ENCODE measurements around the gene BHLHA15.
A peak's percentile ranks its signal among the peaks of the same experiment; 100 is the strongest.

The BHLHA15 gene

GRCh38 chr7:98228801-98229200 lies 17.6 kb downstream of the BHLHA15 start:
- DNase-seq, result no peak

GRCh38 chr7:98229441-98229840 lies 18.2 kb downstream of the BHLHA15 start:
- DNase-seq, result no peak

DNA sequence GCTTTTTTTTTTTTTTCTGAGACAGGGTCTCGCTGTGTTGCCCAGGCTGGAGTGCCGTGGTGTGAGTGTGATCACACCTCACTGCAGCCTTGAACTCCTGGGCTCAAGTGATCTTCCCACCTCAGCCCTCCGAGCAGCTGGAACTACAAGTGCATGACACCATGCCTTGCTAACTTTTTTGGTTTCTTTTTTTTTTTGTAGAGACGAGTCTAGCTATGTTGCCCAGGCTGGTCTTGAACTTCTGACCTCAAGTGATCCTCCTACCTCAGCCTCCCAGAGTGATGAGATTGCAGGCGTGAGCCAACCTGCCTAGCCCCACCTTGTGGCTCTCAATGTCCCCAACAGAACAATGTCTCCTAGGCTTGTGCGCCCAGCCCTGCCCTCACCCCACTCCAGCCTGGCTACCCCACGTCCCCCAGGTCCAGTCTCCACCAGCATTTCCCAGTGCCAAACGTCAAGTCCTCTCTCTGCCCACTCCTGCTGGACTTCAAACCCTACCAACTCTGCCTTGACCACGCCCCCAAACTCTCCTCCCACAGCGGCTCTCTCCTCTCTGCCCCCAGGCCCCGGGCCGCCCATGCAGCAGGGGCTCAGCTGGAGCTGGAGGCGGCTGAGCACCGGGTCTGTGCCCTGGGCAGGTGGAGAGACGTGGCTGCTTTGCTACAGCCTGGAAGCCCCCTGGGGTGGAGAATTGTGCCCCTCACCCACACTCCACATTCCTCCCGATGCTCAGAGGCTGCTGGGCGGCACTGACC lies 18.9 kb downstream of the BHLHA15 start:
- DNase-seq, result no peak

GRCh38 chr7:98230746-98231471 lies 19.7 kb downstream of the BHLHA15 start:
- DNase-seq, result no peak

- no peak for DNase-seq
These were observed 20.4 kb downstream of the BHLHA15 start for GRCh38 chr7:98231493-98232262.

- DNase-seq, result no peak
These were observed 21.0 kb downstream of the BHLHA15 start for GRCh38 chr7:98232263-98232585.

DNA sequence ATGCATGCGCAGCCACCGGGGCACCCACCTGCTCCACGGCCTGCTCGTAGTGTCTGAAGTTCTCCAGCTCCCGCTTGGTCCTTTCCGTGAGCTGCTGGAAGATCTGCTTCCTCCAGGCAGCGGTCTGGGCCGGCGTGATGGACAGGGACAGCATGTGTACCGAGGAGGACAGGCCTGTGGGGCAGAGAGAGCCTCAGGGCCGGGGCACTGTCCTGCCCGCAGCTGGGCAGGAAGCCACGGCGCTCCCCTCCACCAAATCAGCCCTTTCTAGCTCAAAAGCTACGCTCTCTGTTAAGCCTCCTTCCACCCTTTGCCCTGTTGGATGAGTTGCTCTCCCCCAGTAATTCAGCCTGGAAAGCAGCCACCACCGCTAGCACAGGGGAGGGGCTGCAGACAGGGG lies 21.6 kb downstream of the BHLHA15 start:
- no peak for DNase-seq

DNA sequence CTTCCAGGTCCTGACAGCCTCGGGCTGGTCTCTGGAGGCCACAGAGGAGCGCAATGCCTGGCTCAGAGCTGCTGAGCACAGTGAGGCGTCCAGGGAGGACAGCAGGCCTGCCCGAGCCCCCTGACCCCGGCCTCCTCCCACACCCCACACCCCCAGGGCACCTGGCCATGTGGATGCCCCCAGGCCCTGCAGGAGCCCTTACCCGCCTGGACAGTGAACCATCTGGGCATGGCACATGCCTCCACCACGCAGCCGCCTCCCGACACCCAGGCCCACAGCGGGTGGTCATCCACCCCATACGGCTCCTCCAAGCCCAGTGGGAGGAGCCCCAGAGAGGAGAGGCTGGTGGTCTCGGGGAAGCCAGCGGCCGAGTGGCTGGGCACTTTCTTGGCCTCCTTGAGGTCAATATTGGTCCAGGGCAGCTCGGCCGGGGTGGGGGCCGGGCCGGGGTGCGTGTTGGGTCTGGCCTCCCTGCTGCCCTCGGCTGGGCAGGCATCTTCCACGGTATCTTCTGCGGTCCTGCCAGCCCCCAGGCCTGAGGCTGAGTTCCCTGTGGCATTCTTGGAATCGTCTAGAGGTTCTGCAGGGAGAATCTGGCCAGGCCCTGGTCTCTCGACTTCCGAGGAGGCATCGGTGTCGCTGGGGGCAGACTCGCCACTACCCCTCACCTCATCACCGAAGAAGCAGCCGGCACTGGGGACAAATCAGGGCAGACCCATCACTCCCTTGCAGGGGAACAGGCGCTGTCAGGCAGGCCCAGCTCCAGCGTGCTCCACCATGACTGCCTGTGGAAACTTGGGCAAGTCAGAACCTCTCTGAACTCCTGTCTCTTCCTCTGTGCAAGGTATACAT lies 22.2 kb downstream of the BHLHA15 start:
- DNase-seq, result no peak

GRCh38 chr7:98234429-98235147 lies 23.3 kb downstream of the BHLHA15 start:
- DNase-seq, result no peak

DNA sequence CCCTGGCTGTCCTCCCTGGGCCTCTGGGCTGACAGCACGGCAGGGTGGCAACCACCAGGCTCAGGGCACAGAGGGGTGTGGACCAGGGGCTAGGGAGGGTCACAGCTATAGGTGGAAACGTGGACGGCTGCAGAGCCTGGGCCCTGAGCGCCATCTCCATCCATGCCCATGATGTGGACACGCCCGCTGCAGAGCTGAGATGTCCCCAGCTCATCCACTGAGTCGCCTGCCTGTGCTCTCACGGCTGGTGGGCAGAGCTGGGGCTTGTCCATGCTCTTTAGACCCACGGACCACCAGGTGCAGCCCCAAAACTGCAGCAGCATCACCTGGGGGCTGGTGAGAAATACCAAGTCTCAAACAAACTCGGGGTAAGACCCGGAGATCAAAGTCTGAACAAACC lies 24.7 kb downstream of the BHLHA15 start:
- DNase-seq, result no peak

DNA sequence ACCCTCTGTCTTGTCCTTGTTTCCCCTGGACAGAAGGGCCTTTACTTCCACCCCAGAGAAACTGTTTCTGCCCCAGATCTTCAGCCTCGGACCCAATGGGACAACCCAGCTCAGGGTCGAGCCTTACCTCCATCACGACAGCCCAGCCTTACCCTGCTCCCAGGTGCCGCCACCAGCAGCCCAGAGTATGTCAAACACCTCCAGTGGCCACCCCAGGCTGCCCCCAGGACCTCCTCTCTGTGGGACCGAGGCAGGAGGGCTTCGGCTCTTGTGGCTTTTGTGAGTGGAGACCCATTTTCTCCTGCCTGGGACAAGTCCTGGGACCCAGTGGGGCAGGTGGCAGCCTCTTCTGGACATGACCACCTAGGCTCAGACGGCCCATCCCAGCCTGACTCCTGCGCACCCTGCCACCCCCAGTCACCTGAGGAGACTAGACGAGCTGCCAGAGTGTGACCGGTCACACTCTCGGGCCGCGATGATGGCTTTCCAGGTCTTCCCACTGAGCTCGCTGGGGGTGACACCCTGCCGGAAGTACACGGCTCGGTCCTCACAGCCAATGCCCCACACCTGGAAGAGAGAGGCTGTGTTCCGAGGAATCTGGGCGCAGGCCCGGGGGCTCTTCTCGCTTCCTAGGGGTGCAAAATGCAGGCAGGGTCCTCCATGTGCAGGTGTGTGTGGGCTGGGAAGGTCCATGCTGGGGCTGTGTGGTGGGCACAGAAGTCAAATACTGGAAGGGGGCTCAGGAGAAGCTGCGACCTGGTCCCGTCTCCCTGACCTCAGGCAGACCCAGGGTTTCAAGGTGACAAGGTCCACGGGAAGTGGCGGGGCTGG lies 25.3 kb downstream of the BHLHA15 start:
- DNase-seq, result no peak

DNA sequence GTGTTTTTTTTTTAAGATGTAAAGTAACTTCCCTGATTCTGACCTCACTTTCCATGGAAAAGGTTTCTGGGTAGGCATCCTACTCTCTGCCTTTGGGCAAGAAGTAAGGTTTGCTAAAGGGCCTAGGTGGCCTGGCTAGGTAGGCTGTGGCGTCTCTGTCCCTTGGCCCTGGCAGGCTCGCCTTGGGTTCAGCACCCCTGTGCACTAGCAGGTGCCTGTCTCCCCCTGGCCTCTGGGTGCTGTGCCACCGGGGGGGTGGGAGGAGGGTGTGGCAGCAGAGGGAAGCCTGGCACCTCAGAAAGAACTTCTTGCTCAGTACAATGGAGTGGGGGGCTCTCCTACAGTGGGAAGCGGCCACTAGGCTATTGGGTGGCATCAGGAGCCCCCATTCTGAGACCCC lies 26.8 kb downstream of the BHLHA15 start:
- DNase-seq, result no peak

DNA sequence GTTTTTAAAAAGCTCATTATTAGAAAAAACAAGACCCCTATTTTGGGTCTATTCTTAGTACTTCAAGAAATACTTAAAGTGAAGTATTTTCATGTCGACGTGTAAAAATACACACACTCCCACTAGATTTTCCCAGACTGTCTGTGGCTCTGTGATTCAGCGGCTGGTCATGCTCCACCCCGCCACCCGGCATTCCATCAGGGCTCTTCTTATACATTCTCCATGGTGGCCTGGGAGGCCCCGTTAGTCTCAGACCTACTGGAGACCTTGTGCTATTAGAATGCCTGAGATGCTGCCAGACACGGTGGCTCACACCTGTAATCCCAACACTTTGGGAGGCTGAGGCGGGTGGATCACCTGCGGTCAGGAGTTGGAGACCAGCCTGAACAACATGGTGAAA lies 27.7 kb downstream of the BHLHA15 start:
- no peak for DNase-seq

GRCh38 chr7:98240961-98241673 lies 29.9 kb downstream of the BHLHA15 start:
- peak in 1 of 2 experiments; percentile 66 for DNase-seq

DNA sequence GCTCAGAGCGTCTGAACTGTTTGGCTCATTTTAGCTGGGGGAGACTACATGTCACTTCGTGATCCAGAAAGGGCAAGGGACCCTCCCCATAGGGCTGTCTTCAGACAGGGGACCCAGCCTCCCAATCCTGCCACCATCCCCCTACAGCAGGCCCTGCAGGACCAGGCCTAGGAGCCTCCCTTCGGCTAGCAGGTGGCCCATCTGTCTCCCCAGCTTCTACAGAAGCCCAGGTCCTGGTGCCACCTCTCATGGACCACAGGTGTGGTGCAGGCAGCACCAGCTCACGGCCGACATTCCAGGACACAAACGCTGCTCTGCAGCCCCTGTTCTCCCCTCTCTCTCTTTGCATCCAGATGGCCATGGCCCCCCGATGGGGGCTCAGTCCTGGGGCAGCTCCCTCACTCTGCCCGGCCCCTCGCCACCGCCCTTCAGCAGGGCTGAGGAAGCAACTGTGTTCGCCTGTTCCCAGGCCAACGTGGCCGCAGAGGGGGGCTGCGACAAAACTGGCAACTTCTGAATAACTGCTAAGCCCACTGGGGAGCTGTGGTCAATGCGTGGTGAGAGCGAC lies 30.5 kb downstream of the BHLHA15 start:
- no peak for DNase-seq

- no peak for DNase-seq
These were observed 31.1 kb downstream of the BHLHA15 start for GRCh38 chr7:98242342-98242741.

DNA sequence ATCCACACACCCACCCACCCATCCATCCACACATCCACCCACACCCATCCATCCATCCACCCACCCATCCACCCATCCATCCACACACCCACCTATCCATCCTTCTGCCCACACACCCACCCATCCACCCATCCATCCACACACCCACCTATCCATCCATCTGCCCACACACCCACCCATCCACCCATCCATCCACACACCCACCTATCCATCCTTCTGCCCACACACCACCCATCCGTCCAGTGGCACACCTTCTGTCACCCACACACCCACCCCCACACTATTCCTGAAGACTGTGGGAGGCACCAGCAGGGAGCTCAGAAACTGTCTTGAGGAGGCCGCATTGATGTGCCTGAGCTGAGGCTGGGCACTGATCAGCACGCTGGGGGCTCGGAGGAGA lies 31.7 kb downstream of the BHLHA15 start:
- DNase-seq, result no peak

- DNase-seq, result no peak
These were observed 33.6 kb downstream of the BHLHA15 start for GRCh38 chr7:98244871-98245270.

DNA sequence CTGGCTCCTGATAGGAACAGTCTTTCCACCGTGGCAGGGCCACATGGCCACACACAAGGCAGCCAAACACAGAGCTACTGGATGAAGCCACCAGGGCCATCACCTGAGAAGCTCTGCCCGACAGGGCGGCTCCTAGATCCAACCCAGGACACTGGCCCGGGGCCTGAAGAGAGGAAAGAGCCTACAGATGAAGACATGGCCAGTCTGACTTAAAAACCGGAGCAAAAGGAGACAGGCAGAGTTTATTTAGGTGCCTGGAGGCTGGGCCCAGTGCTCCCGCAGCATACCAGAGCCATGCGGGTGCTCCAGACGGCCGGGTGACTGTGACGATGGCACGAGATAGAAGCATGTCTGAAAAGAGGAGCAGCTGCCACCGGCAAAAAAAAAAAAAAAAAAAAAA lies 36.9 kb downstream of the BHLHA15 start:
- DNase-seq, result no peak

DNA sequence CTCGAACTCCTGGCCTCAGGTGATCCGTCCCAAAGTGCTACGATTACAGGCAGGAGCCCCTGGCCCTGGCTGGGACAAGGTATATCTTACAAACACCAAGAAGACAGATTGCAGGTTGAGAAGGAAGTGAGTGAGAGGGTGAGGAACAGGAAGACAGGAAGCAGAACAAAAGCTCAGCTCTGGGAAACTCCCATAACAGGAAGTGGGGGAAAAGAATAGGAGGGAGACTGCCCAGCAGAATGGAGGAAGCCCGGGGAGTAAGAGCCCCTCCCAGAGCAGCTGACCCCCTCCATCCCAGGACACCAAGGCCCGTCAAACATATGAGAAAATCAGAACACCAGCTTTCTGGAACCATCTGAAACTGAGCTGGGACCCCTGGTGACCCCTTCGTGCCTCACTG lies 37.9 kb downstream of the BHLHA15 start:
- no peak for DNase-seq
